ENCODE results near the gene SLC6A1.
A peak's percentile ranks its signal among the peaks of the same experiment; 100 is the strongest.

The SLC6A1 gene

GRCh38 chr3:10956986-10957385 lies 35.6 kb upstream of the SLC6A1 start:
- in situ Hi-C loops (cut with HindIII; ENCODE audit: low pct_unique_long_range_greater_than_20kb, low sequenced_read_pairs), result no loop called here
- no peak for DNase-seq (ENCODE audit: low read depth in 1 of 2, low spot score in 1 of 2)
- TF ChIP-seq JUND (IDR thresholded peaks at IDR 0.05; ENCODE audit: low read depth), result no peak

GRCh38 chr3:10957976-10958749 lies 34.4 kb upstream of the SLC6A1 start:
- DNase-seq (ENCODE audit: low read depth in 1 of 2, low spot score in 1 of 2), result no peak
- no peak for TF ChIP-seq JUND (IDR thresholded peaks at IDR 0.05; ENCODE audit: low read depth)
- in situ Hi-C loops (cut with HindIII; ENCODE audit: low pct_unique_long_range_greater_than_20kb, low sequenced_read_pairs), result no loop called here

- in situ Hi-C loops (cut with HindIII; ENCODE audit: low pct_unique_long_range_greater_than_20kb, low sequenced_read_pairs), result no loop called here
- TF ChIP-seq JUND (IDR thresholded peaks at IDR 0.05; ENCODE audit: low read depth), result no peak
- no peak for DNase-seq (ENCODE audit: low read depth in 1 of 2, low spot score in 1 of 2)
These were observed 32.3 kb upstream of the SLC6A1 start for GRCh38 chr3:10960255-10960654.

- in situ Hi-C loops (cut with HindIII; ENCODE audit: low pct_unique_long_range_greater_than_20kb, low sequenced_read_pairs), result no loop called here
- no peak for TF ChIP-seq JUND (IDR thresholded peaks at IDR 0.05; ENCODE audit: low read depth)
- DNase-seq (ENCODE audit: low read depth in 1 of 2, low spot score in 1 of 2), result no peak
These were observed 30.6 kb upstream of the SLC6A1 start for GRCh38 chr3:10961921-10962320.

- no peak for TF ChIP-seq JUND (IDR thresholded peaks at IDR 0.05; ENCODE audit: low read depth)
- DNase-seq (ENCODE audit: low read depth in 1 of 2, low spot score in 1 of 2), result peak in 1 of 2 experiments; percentile 7
- in situ Hi-C loops (cut with HindIII; ENCODE audit: low pct_unique_long_range_greater_than_20kb, low sequenced_read_pairs), result no loop called here
These were observed 30.0 kb upstream of the SLC6A1 start for GRCh38 chr3:10962481-10963036.

- no peak for TF ChIP-seq JUND (IDR thresholded peaks at IDR 0.05; ENCODE audit: low read depth)
- peak; percentile 30 to 61 for DNase-seq (ENCODE audit: low read depth in 1 of 2, low spot score in 1 of 2)
- in situ Hi-C loops (cut with HindIII; ENCODE audit: low pct_unique_long_range_greater_than_20kb, low sequenced_read_pairs), result no loop called here
These were observed 27.9 kb upstream of the SLC6A1 start for GRCh38 chr3:10964537-10965167.

GRCh38 chr3:10968401-10968800 lies 24.1 kb upstream of the SLC6A1 start:
- in situ Hi-C loops (cut with HindIII; ENCODE audit: low pct_unique_long_range_greater_than_20kb, low sequenced_read_pairs), result no loop called here
- TF ChIP-seq JUND (IDR thresholded peaks at IDR 0.05; ENCODE audit: low read depth), result no peak
- no peak for DNase-seq (ENCODE audit: low read depth in 1 of 2, low spot score in 1 of 2)

GRCh38 chr3:10970306-10970960 lies 22.1 kb upstream of the SLC6A1 start:
- no peak for DNase-seq (ENCODE audit: low read depth in 1 of 2, low spot score in 1 of 2)
- no peak for TF ChIP-seq JUND (IDR thresholded peaks at IDR 0.05; ENCODE audit: low read depth)
- in situ Hi-C loops (cut with HindIII; ENCODE audit: low pct_unique_long_range_greater_than_20kb, low sequenced_read_pairs), result no loop called here

- in situ Hi-C loops (cut with HindIII; ENCODE audit: low pct_unique_long_range_greater_than_20kb, low sequenced_read_pairs), result no loop called here
- no peak for TF ChIP-seq JUND (IDR thresholded peaks at IDR 0.05; ENCODE audit: low read depth)
- no peak for DNase-seq (ENCODE audit: low read depth in 1 of 2, low spot score in 1 of 2)
These were observed 20.3 kb upstream of the SLC6A1 start for GRCh38 chr3:10972072-10972782.

GRCh38 chr3:10973046-10973595 lies 19.4 kb upstream of the SLC6A1 start:
- no peak for TF ChIP-seq JUND (IDR thresholded peaks at IDR 0.05; ENCODE audit: low read depth)
- in situ Hi-C loops (cut with HindIII; ENCODE audit: low pct_unique_long_range_greater_than_20kb, low sequenced_read_pairs), result no loop called here
- DNase-seq (ENCODE audit: low read depth in 1 of 2, low spot score in 1 of 2), result peak; percentile 17 to 25

GRCh38 chr3:10974131-10974530 lies 18.4 kb upstream of the SLC6A1 start:
- no peak for TF ChIP-seq JUND (IDR thresholded peaks at IDR 0.05; ENCODE audit: low read depth)
- in situ Hi-C loops (cut with HindIII; ENCODE audit: low pct_unique_long_range_greater_than_20kb, low sequenced_read_pairs), result no loop called here
- no peak for DNase-seq (ENCODE audit: low read depth in 1 of 2, low spot score in 1 of 2)

- no peak for TF ChIP-seq JUND (IDR thresholded peaks at IDR 0.05; ENCODE audit: low read depth)
- in situ Hi-C loops (cut with HindIII; ENCODE audit: low pct_unique_long_range_greater_than_20kb, low sequenced_read_pairs), result no loop called here
- no peak for DNase-seq (ENCODE audit: low read depth in 1 of 2, low spot score in 1 of 2)
These were observed 17.7 kb upstream of the SLC6A1 start for GRCh38 chr3:10974746-10975375.

All from T47D (cell line).